ENCODE results near the gene DNAJB8. TPM values are rescaled to one million over a fixed set of nuclear protein-coding genes. Genes with fewer than 3 reads are reported as not detected.

DNAJB8 gene
- total RNA-seq, 1 experiment from 2014 or later: not detected

GRCh38 chr3:128453501-128454309, 13.0 kb downstream of the DNAJB8 start:
- no peaks in the 10 kb centered on the region for H3K9me2 ChIP-seq (replicated peaks; ENCODE audit: insufficient read depth, low read length)
- H3K4me1 ChIP-seq (ENCODE audit: low read length): no peaks in the 10 kb centered on the region
- H3K9ac ChIP-seq (ENCODE audit: low read length): no peak overlapping the region
- 0 out of 2 replicates have a peak, but pooled peaks cover 3% of the 10 kb centered on the region for H4K20me1 ChIP-seq (ENCODE audit: insufficient read depth, low read depth, low read length)
- no peak overlapping the region for H3K4me2 ChIP-seq (ENCODE audit: low read depth, low read length, poor library complexity, severe bottlenecking)
- no peak for DNase-seq
- no peak overlapping the region for H2AFZ ChIP-seq (ENCODE audit: low read length)
- no peak overlapping the region for H3K27ac ChIP-seq (ENCODE audit: low read length)
- H3K9me3 ChIP-seq (ENCODE audit: low read length): no peaks in the 10 kb centered on the region
- H3K4me3 ChIP-seq (ENCODE audit: low read length): no peak overlapping the region
- H3K36me3 ChIP-seq (ENCODE audit: insufficient read depth, low read length): no peaks in the 10 kb centered on the region
- H3K27me3 ChIP-seq (ENCODE audit: low read length): no peaks in the 10 kb centered on the region
- H3K79me2 ChIP-seq (ENCODE audit: low read length): no peaks in the 10 kb centered on the region

GRCh38 chr3:128452678-128453275, 13.9 kb downstream of the DNAJB8 start:
- Histone ChIP-seq H3K4me1 (ENCODE audit: low read length) (no peaks in the 10 kb centered on the region), H3K9me2 (replicated peaks; ENCODE audit: insufficient read depth, low read length) (no peaks in the 10 kb centered on the region), H3K27me3 (ENCODE audit: low read length) (no peaks in the 10 kb centered on the region), H3K9ac (ENCODE audit: low read length) (no peak overlapping the region), H3K36me3 (ENCODE audit: insufficient read depth, low read length) (no peaks in the 10 kb centered on the region), H3K4me3 (ENCODE audit: low read length) (no peak overlapping the region), H3K79me2 (ENCODE audit: low read length) (no peaks in the 10 kb centered on the region), H4K20me1 (ENCODE audit: insufficient read depth, low read depth, low read length) (0 out of 2 replicates have a peak, but pooled peaks cover 3% of the 10 kb centered on the region), H3K27ac (ENCODE audit: low read length) (no peak overlapping the region), H2AFZ (ENCODE audit: low read length) (no peak overlapping the region), H3K9me3 (ENCODE audit: low read length) (no peaks in the 10 kb centered on the region), H3K4me2 (ENCODE audit: low read depth, low read length, poor library complexity, severe bottlenecking) (no peak overlapping the region)
- no peak for DNase-seq

DNA sequence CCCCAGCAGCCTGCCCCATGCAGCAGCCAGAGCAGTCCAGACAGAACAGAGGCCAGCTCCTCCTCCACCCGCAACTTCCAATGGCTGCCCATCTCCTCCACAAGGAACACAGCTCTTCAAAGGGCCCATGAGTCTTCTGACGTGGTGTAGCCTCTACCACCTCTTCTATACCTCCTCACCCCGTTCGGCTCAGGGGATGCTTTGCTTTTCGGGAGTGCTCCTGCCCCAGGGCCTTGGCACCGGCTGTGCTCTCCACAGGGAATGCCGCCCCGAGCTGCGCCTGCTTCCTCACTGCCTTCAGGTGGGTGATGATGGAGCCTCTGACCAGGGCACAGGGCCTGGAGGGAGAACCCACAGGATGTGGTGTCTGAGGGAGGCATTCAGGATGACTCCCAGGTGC, 14.6 kb downstream of the DNAJB8 start:
- Histone ChIP-seq H3K9me2 (replicated peaks; ENCODE audit: insufficient read depth, low read length) (no peaks in the 10 kb centered on the region), H3K27ac (ENCODE audit: low read length) (no peak overlapping the region), H3K9ac (ENCODE audit: low read length) (no peak overlapping the region), H3K4me2 (ENCODE audit: low read depth, low read length, poor library complexity, severe bottlenecking) (no peak overlapping the region), H4K20me1 (ENCODE audit: insufficient read depth, low read depth, low read length) (0 out of 2 replicates have a peak, but pooled peaks cover 3% of the 10 kb centered on the region), H3K9me3 (ENCODE audit: low read length) (no peaks in the 10 kb centered on the region), H3K4me1 (ENCODE audit: low read length) (no peaks in the 10 kb centered on the region), H3K36me3 (ENCODE audit: insufficient read depth, low read length) (no peaks in the 10 kb centered on the region), H2AFZ (ENCODE audit: low read length) (no peak overlapping the region), H3K79me2 (ENCODE audit: low read length) (no peaks in the 10 kb centered on the region), H3K4me3 (ENCODE audit: low read length) (no peak overlapping the region), H3K27me3 (ENCODE audit: low read length) (no peaks in the 10 kb centered on the region)
- no peak for DNase-seq

DNA sequence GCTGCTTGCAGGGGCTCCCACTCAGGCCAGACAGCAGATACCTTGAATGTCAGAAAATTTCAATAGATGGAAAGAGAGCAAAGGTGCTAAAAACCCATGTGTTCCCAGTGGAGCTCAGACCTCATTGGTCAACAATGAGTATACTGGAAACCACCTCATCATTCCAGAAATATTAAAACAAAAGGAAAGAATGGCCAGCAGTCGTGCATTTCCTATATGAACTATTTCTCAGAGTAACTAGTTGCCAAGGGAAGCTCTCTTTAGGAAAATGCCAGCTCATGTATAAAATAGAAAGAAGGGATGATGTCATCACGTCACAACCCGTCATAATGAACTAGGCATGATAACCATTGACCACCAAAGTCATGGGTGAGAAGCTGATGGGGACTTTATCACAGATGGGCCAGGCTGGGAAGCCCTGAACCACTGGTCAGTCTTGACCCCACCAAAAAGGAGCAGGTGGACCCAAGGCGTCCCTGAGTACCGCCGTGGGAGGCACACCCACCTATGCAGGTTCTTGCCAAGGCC, 17.5 kb downstream of the DNAJB8 start:
- no peak overlapping the region for H3K9ac ChIP-seq (ENCODE audit: low read length)
- H3K9me2 ChIP-seq (replicated peaks; ENCODE audit: insufficient read depth, low read length): no peaks in the 10 kb centered on the region
- no peak overlapping the region for H3K27ac ChIP-seq (ENCODE audit: low read length)
- no peaks in the 10 kb centered on the region for H3K4me1 ChIP-seq (ENCODE audit: low read length)
- no peaks in the 10 kb centered on the region for H3K27me3 ChIP-seq (ENCODE audit: low read length)
- no peak overlapping the region for H3K4me3 ChIP-seq (ENCODE audit: low read length)
- no peaks in the 10 kb centered on the region for H4K20me1 ChIP-seq (ENCODE audit: insufficient read depth, low read depth, low read length)
- no peaks in the 10 kb centered on the region for H3K36me3 ChIP-seq (ENCODE audit: insufficient read depth, low read length)
- no peaks in the 10 kb centered on the region for H3K79me2 ChIP-seq (ENCODE audit: low read length)
- no peak overlapping the region for H3K4me2 ChIP-seq (ENCODE audit: low read depth, low read length, poor library complexity, severe bottlenecking)
- H2AFZ ChIP-seq (ENCODE audit: low read length): no peak overlapping the region
- DNase-seq: no peak
- H3K9me3 ChIP-seq (ENCODE audit: low read length): no peaks in the 10 kb centered on the region

DNA sequence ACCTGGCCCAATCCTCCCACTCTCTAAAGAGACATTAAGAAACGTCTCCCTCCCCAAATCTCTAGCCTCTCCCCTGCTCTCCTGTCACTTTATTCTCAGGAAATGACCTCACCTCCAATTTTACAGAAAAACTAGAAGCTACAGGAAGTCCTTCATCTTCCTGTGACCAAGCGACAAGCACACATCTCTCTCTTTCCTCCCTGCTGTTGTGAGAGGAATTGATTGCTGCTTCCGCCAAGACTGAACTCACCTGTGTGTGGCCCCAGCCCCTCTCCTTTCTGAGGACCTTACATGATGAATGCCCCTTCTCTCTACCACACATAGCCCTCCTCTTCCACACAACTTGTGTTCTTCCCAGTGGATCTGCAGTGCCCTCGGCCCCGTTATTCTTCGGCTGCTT, 18.2 kb downstream of the DNAJB8 start:
- Histone ChIP-seq H3K79me2 (ENCODE audit: low read length) (no peaks in the 10 kb centered on the region), H3K9ac (ENCODE audit: low read length) (no peak overlapping the region), H3K4me2 (ENCODE audit: low read depth, low read length, poor library complexity, severe bottlenecking) (no peak overlapping the region), H3K36me3 (ENCODE audit: insufficient read depth, low read length) (no peaks in the 10 kb centered on the region), H3K27me3 (ENCODE audit: low read length) (no peaks in the 10 kb centered on the region), H3K9me3 (ENCODE audit: low read length) (no peaks in the 10 kb centered on the region), H3K4me3 (ENCODE audit: low read length) (no peak overlapping the region), H2AFZ (ENCODE audit: low read length) (no peak overlapping the region), H3K4me1 (ENCODE audit: low read length) (no peaks in the 10 kb centered on the region), H4K20me1 (ENCODE audit: insufficient read depth, low read depth, low read length) (no peaks in the 10 kb centered on the region), H3K27ac (ENCODE audit: low read length) (no peak overlapping the region), H3K9me2 (replicated peaks; ENCODE audit: insufficient read depth, low read length) (no peaks in the 10 kb centered on the region)
- DNase-seq: no peak

GRCh38 chr3:128447561-128448013, 19.1 kb downstream of the DNAJB8 start:
- Histone ChIP-seq H3K9me3 (ENCODE audit: low read length) (no peaks in the 10 kb centered on the region), H3K9ac (ENCODE audit: low read length) (no peak overlapping the region), H3K36me3 (ENCODE audit: insufficient read depth, low read length) (no peaks in the 10 kb centered on the region), H3K9me2 (replicated peaks; ENCODE audit: insufficient read depth, low read length) (no peaks in the 10 kb centered on the region), H4K20me1 (ENCODE audit: insufficient read depth, low read depth, low read length) (no peaks in the 10 kb centered on the region), H3K27me3 (ENCODE audit: low read length) (no peaks in the 10 kb centered on the region), H3K79me2 (ENCODE audit: low read length) (no peaks in the 10 kb centered on the region), H3K4me1 (ENCODE audit: low read length) (no peaks in the 10 kb centered on the region), H3K4me2 (ENCODE audit: low read depth, low read length, poor library complexity, severe bottlenecking) (no peak overlapping the region), H3K4me3 (ENCODE audit: low read length) (no peak overlapping the region), H3K27ac (ENCODE audit: low read length) (no peak overlapping the region), H2AFZ (ENCODE audit: low read length) (no peak overlapping the region)
- no peak for DNase-seq

DNA sequence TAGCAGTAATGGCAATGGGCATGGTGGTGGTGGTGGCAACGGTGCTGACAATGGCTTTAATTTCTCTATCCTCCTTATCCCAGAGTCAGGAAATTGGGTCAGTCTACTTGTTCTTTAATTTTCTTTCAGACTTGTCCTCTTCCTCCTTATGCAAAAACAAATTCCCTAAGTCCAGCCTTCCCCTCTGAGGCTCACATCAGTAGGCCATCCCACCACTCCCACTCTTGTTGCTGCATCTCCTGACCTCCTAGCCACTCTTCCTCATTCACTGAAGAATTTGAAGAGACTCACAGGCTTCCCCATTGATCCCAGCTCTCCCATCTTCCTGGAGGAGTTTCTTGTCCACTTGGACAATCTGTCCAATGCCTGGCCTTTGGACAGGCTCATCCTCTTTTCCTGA, 19.9 kb downstream of the DNAJB8 start:
- no peak overlapping the region for H3K4me3 ChIP-seq (ENCODE audit: low read length)
- no peaks in the 10 kb centered on the region for H3K27me3 ChIP-seq (ENCODE audit: low read length)
- H2AFZ ChIP-seq (ENCODE audit: low read length): no peak overlapping the region
- H3K4me1 ChIP-seq (ENCODE audit: low read length): no peaks in the 10 kb centered on the region
- H3K9ac ChIP-seq (ENCODE audit: low read length): no peak overlapping the region
- H3K27ac ChIP-seq (ENCODE audit: low read length): no peak overlapping the region
- no peaks in the 10 kb centered on the region for H3K79me2 ChIP-seq (ENCODE audit: low read length)
- no peaks in the 10 kb centered on the region for H3K36me3 ChIP-seq (ENCODE audit: insufficient read depth, low read length)
- H3K9me3 ChIP-seq (ENCODE audit: low read length): no peaks in the 10 kb centered on the region
- no peak for DNase-seq
- H4K20me1 ChIP-seq (ENCODE audit: insufficient read depth, low read depth, low read length): no peaks in the 10 kb centered on the region
- H3K4me2 ChIP-seq (ENCODE audit: low read depth, low read length, poor library complexity, severe bottlenecking): no peak overlapping the region
- no peaks in the 10 kb centered on the region for H3K9me2 ChIP-seq (replicated peaks; ENCODE audit: insufficient read depth, low read length)

DNA sequence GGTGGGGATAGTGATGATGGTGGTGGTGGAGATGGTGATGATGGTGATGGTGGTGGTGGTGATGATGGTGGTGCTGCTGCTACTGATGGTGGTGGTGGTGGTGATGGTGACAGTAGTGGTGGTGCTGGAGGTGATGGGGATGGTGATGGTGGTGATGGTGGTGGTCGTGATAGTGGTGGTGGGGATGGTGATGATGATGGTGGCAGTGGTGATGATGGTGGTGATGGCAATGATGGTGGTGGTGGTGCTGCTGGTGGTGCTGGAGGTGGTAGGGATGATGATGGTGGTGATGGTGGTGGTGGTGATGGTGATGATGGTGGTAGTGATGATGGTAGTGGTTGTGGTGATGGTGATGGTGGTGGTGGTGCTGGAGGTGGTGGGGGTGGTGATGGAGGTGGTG, 21.3 kb downstream of the DNAJB8 start:
- Histone ChIP-seq H3K27me3 (ENCODE audit: low read length) (no peaks in the 10 kb centered on the region), H3K4me1 (ENCODE audit: low read length) (no peaks in the 10 kb centered on the region), H3K36me3 (ENCODE audit: insufficient read depth, low read length) (no peaks in the 10 kb centered on the region), H4K20me1 (ENCODE audit: insufficient read depth, low read depth, low read length) (no peaks in the 10 kb centered on the region), H3K9me2 (replicated peaks; ENCODE audit: insufficient read depth, low read length) (no peaks in the 10 kb centered on the region), H3K4me2 (ENCODE audit: low read depth, low read length, poor library complexity, severe bottlenecking) (no peak overlapping the region), H3K79me2 (ENCODE audit: low read length) (no peaks in the 10 kb centered on the region), H3K9ac (ENCODE audit: low read length) (no peak overlapping the region), H3K27ac (ENCODE audit: low read length) (no peak overlapping the region), H3K9me3 (ENCODE audit: low read length) (no peaks in the 10 kb centered on the region), H2AFZ (ENCODE audit: low read length) (no peak overlapping the region), H3K4me3 (ENCODE audit: low read length) (no peak overlapping the region)
- no peak for DNase-seq
